Activated T-cell treated with anti-CD3 and anti-CD28 coated beads, Interleukin-2, amount 50 U/mL, for 48 hours (primary cell): ENCODE results near the gene NUP205.

Source experiments
- DNase-seq, 2 experiments: peaks; one replicate each; pipeline ENCODE4 v3.0.0-alpha.2; 2020

Gene NUP205, protein sequence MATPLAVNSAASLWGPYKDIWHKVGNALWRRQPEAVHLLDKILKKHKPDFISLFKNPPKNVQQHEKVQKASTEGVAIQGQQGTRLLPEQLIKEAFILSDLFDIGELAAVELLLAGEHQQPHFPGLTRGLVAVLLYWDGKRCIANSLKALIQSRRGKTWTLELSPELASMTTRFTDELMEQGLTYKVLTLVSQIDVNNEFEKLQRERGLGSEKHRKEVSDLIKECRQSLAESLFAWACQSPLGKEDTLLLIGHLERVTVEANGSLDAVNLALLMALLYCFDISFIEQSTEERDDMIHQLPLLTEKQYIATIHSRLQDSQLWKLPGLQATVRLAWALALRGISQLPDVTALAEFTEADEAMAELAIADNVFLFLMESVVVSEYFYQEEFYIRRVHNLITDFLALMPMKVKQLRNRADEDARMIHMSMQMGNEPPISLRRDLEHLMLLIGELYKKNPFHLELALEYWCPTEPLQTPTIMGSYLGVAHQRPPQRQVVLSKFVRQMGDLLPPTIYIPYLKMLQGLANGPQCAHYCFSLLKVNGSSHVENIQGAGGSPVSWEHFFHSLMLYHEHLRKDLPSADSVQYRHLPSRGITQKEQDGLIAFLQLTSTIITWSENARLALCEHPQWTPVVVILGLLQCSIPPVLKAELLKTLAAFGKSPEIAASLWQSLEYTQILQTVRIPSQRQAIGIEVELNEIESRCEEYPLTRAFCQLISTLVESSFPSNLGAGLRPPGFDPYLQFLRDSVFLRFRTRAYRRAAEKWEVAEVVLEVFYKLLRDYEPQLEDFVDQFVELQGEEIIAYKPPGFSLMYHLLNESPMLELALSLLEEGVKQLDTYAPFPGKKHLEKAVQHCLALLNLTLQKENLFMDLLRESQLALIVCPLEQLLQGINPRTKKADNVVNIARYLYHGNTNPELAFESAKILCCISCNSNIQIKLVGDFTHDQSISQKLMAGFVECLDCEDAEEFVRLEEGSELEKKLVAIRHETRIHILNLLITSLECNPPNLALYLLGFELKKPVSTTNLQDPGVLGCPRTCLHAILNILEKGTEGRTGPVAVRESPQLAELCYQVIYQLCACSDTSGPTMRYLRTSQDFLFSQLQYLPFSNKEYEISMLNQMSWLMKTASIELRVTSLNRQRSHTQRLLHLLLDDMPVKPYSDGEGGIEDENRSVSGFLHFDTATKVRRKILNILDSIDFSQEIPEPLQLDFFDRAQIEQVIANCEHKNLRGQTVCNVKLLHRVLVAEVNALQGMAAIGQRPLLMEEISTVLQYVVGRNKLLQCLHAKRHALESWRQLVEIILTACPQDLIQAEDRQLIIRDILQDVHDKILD (N-terminal part only)

DNA sequence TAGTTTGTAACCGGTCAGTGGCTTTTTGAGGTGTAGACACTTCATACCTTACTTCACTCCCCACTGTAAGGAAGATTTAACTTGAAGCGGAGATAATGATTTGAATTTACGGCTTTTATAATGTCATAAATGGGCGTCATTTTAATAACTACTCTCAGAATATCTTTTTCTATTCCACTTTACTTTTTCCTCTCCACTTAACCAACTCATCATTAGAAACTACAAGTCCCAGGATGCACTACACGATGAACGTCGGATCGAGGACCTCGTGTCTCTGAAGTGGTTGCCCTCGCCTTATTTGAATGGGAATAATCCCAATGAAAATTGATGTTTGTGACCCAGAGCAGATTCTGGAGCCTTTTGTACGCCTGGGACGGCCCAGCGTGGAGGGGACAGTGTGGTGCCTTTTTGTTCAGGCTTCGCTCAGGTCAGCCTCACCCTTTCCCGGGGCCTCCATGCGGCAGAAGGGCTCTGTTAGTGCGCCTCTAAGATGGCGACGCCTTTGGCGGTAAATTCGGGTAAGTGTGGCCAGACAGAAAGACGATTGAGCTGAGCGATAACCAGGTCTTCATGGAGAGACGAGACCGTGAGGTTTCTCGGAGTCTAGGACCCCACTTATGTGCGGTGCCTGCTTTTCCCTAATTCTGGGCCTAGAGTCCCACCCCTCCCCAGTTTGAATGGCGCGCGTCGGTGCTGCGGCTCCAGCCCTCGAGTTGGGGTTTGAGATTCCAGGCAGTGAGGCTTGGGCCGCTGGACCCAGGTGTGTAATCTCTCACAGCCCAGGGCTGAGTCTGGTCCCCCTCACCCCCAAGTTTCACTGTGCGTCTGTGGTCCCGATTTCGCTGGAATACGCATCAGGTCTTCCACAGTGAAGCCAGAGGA lies at the start of gene NUP205:
TSS of gene NUP205 (plus strand) at position 463 of the 882 bp plus-strand sequence. CDS start at position 491, 28 bp downstream.
- peak; percentile 89 to 90 for DNase-seq

DNA sequence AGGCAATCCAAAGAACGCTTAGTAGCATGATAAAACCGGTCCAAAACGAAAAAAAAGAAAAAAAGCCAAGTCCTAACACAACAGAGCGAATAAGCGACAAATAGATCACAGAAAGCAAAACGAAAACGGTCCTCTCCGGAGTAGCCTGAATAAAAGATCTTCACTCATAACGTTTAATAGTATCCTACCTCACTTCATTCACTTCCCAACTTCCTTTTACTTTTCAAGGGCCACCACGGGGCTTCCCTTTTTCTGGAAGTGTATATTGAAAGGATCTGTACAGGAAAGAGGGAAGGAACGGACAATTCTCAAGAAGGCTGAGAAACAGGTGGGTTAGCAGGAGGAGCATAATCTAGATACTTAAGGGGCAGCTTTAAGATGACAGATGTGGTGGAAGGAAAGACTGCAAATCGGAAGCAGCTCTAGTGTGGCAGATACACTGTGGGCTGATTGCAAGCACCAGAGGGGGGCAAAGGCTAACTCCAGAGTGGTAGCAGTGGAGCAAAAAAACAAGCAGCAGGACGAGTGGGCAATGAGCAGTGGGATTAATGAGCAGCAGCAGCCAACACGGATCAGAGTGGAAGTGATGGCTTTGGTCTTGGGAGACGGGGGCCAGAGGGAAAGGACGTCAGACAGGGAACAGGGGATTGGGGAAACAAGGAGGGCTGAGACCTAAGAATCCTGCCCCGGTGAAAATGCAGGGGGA lies 48.7 kb upstream of the NUP205 start:
- DNase-seq = peak; percentile 48 to 51

DNA sequence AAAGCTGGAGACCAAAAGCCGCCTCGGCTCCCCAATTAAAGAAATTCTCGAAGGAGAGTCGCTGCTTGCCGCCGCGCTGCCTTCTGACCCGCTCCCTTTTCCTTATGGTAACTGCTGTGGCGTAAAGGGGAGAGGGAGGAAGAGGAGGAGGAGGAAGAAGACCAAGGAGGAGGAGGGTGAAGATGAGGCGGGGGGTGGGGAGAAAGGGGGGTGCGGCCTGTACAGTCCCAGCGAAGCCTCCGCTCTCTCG lies 48.2 kb upstream of the NUP205 start:
- no peak for DNase-seq

DNA sequence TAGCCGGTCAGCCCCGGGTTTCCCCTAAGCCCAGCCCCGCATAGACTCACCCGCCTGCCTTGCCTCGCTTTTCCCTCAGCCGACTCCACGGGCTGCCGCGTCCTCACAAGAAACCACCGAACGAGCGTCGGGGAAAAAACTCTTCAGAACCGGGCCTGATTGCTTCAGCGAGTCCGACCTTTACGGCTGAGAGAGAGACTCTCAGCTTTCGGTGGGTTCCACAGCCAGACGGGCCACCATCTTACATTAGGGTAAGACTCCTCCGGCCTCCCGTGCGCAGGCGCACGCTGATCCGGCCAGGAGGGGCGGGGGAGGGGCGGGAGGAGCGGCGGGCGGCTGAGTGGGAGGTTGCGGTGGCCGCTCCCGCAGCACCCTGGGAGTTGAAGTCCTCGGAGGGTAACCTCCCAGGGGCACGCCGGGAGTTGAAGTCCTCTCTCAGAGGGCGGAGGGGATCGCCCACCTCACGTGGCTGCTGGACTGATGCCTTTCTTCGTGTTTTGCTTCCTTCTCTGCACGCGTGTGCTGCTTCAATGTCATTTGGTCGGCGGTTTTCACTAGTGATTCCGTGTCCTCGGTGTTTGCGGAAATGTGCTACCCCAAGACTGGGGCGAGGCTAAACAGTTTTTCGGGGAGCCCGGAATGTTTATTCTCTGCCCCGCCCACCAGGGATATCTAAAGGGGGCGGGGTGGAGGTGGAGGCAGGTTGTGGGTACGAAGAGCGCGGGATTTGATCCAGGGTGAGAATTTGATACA lies 47.7 kb upstream of the NUP205 start, which contains the start of gene CNOT4:
TSS of gene CNOT4 (minus strand) at position 264 of the 753 bp plus-strand sequence. CDS start 71,771 bp downstream, outside the sequence.
- peak; percentile 96 to 98 for DNase-seq

DNA sequence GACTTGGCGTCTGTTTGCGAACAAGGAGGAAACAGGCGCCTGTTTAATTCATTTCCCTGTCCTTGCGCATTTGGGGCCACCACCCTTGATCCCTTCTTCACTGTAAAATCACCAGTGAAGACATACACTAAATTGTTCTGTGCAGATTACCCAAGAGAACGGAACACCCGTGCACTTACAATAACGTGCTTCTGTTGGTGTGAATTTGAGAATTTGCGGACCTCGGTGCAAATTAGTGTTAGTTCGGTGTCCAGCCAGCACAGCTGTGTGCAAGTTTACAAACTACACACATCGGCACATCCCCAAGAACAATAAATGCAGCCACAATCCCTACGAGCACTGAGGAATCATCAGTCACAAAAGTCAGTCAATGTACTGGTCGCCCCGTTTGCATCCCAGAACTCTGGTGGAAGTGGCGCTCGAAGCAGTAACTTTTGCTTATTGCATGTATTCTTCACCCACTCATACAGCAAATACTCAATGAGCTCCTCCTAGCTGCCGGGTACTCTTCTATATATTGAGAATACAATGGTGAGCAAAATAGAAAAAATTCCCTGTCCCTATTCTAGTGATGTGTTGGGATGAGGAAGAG lies 47.0 kb upstream of the NUP205 start:
- peak in 1 of 2 experiments; percentile 26 for DNase-seq

DNA sequence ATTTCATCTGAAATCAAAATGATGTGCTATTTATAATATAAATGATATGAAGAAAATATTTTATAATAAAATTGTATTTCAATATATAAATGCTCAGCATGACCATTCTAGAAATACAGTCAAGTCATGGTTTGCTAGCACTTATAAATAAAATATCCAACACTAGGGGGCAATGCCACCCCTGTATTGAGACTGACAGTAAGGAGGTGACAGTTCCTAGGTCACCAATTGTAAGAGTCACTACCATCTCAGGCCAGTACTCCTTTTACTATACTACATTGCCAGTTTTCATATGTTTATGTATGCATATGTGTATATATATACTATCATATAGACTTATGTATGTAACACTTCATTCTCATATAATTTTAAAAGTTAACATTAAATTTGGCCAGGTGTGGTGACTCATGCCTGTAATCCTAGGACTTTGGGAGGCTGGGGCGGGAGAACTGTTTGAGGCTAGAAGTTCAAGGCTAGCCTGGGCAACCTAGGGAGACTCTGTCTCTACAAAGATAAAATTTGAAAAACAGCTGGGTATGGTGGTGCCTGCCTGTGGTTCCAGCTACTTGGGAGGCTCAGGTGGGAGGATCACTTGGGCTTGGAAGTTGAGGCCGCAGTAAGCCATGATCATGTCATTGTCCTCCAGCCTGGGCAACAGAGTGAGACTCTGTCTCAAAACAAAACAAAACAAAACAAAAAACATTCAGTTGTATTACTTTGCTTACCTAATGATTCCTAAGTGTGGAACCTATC lies 45.4 kb upstream of the NUP205 start:
- no peak for DNase-seq

DNA sequence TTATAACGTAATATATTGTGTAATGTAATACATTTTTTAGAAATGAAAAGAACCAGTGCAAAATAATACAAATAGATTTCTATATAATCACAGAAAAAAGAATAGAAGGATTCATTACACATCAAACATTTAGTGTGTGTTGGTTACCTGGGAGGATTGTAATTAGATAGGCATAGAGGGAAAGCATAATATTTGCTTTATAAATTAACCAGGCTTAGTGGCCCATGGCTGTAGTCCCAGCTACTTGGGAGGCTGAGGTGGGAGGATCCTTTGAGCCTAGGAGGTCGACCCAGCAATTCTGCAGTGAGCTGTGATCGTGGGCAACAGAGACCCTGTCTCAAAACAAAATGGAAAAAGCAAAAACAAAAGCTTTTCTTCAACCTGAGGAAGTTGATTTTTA lies 42.9 kb upstream of the NUP205 start:
- DNase-seq = no peak

DNA sequence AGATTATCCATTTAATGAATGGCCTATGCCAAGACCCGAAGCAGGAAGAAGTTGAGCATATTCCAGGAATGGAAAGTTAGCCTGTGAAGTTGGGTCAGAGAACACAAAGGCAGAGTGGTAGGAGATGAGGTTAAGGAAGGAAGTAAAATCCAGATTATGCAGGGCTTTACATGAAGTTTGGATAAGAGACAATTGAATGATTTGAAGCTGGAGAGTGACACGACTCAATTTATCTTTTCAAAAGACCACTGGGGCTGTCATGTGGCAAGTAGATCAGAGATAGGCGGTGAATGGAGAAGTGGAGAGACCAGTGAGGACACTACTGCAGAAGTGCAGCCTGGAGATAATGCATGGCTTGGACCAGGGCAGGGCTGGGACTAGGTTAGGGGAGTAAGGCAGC lies 40.7 kb upstream of the NUP205 start:
- DNase-seq = no peak

DNA sequence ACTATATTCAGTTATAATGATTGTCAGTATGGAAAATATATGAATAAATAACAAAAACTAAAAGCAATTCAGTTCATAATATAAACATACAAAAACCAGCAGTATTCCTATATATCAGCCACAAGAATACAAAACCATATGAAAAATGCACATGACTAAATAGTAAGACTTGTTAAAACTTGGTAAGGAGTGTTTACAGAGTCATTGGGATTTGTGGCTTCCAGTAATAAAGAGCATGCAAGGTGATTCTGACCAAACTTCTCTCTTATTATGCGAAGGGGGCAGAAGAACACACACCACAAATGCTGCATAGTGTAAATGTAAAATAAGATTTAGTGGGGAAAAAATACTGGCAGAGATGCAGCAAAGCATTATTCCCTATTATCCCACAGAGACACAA lies 39.0 kb upstream of the NUP205 start:
- no peak for DNase-seq

DNA sequence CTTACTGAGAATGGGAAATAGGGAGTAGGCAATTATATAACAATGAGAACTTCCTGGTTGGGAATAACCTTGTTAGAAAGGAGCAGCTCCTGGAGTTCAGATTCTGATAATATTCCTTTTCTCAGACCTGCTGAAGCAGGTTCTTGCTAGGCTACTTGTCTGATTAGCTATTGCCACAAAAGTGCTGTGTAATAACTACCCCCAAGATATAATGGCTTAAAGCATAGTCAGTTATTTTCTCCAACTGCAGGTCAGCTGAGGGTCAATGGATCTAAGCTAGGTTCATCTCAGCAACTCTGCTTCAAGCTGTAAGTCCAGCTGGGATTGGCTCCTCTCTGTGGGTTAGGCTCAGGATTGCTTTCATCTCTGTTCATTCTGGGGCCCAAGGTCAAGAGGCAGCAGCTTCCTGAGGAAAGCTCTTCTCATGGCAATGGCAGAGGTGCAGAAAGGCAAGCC lies 38.5 kb upstream of the NUP205 start:
- no peak for DNase-seq

DNA sequence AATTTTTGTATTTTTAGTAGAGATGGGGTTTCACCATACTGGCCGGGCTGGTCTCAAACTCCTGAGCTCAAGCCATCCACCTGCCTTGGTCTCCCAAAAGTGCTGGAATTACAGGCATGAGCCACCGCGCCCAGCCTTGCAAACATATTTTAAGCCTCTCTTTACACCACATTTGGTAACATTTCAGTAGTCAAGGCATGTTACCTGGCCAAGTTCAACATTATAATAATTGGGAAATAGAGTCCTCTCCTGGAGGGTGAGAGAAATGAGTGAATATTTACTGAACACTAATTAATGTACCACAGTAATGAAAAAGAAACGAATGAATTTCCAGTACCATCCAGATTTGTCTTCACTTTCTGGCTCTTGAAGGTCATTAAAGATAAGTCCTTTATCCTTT lies 37.8 kb upstream of the NUP205 start:
- no peak for DNase-seq

DNA sequence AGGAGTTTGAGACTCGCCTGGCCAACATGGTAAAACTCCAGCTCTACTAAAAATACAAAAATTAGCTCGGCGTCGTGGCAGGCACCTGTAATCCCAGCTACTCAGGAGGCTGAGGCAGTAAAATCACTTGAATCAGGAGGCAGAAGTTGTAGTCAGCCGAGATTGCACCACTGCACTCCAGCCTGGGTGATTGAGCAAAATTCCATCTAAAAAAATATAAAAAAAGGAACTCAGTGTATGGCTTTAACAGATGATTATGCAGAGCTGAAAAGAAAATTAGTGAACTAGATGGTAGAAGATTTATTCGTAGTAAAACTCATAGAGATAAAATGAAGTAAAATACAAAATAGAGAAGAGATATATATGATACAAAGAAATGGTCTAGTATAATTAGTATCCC lies 35.2 kb upstream of the NUP205 start:
- DNase-seq = no peak

DNA sequence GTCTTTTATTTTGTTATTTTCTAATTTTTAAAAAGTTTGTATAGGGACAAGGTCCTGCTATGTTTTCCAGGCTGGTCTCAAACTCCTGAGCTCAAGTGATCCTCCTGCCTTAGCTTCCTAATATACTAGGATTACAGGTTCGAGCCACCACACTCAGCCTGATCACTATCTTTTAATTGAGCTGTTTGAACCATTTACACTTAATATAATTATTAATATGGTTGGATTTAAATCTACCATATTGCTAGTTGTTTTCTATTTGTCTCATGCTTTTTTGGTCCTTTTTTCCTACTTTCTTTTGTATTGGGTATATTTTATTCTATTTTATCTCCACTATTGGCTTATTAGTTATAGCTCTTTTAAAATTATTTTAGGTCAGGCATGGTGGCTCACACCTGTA lies 34.6 kb upstream of the NUP205 start:
- DNase-seq = no peak

DNA sequence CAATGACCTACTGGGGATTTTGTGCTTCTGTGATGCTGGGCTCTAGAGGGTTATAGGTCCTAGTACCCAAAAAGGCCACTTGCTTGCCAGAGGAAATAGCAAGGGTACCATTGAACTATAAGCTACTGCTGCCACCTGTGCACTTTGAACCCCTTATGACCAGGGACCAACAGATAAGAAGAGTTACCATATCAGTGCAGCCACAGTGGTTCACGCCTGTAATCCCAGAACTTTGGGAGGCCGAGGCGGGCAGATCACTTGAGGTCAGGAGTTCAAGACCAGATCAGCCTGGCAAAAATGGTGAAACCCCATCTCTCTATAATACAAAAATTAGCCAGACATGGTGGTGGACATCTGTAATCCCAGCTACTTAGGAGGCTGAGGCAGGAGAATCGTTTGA lies 32.3 kb upstream of the NUP205 start:
- DNase-seq = no peak

DNA sequence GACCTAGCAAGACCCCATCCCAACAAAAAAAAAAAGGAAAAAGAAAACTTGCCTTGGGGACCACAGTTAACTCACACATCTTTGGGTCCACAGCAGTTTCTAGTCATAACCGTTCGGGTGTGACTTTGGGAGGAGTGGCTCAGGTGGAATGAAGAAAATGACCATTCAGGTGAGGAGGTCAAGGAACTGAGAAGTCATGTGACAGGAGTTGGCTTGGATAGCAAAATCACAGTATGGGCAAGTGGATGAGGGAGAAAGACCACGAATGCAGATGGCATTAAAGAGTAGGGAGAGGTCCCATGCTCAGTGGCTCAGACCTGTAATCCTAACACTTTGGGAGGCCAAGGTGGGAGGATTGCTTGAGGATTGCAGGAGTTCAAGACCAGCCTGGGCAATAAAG lies 30.7 kb upstream of the NUP205 start:
- no peak for DNase-seq

DNA sequence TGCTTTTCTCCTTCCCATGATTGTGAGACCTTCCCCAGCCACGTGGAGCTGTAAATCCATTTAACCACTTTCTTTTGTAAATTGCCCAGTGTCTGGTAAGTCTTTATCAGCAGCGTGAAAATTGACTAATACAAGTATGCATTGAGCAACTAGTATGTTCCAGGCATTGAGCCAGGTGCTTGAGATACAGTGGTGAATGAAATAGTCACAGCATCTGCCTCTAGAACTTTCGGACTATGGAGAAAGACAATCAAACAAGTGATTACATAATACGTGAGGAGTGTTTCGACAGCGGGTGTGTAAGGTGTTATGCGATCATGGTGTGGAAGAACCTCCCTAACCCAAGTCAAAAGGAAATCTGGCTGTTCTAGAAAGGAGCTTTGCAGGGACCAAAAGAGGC lies 21.6 kb upstream of the NUP205 start:
- DNase-seq = no peak

DNA sequence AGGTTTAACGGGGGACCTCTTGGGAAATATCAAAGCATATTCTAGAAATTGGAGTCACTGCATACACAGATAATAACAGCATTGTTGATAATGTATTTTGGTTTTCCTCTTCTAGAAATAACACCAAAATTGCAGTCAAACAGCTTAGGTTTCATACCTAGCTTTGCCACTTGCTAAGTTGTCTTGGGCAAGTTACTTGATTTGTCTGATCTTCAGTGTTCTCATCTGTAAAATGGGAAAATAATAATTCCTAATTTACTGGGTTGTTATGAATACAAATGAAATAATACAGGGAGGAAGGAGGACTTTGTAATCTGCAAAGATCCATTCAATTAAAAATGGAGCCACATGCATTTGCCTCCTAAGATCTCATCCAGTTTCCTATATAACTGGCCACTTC lies 20.3 kb upstream of the NUP205 start:
- DNase-seq = no peak

DNA sequence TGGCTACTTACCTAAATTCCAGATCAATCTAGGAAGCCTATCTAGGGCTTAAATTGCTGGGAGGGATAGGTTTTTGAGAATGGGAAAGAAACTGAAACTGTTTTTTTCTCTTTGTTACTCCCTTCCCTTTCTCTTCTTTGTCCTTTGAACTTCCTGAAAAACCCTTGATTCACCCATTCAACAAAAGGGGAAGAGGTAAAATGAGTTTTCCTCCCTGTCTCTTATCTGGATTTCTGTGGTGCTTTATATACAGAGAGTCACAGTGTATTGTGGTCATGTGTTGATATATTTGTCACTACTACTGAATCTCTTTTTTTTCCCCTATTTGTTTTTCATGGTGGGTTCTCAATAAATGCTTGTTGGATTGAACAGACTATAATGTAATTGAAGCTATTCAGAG lies 19.8 kb upstream of the NUP205 start:
- no peak for DNase-seq

DNA sequence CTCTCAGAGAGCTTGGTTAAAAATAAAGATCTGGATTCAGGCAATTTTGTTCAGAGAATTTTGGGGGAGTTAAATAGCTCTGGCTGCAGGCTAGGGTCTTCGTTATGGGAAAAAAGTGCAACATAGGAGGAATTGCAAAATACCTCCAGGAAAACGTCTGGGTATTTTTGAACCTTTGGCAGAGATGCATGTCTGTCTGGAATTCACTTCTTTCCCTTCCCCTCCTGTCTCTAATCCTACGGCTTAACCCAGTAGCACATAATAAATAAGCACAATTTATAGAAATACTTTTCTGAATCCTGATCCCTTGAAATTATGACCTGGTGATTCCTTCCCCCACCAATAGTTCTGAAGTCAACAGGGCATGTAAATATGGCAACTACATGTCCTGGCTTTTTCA lies 19.3 kb upstream of the NUP205 start:
- DNase-seq = no peak
